ENCODE data around the gene ENDOG. TPM values are rescaled to one million over a fixed set of nuclear protein-coding genes. Genes with fewer than 3 reads are reported as not detected.
"Not testable (repeated sequence)": the region's sequence is repeated elsewhere in the genome, so short reads cannot be mapped to it uniquely, and the experiment has no call there.

The ENDOG gene
- total RNA-seq, 2 donors from 2014 or later = 12.7 to 15.0 TPM

- Mint-ChIP-seq H3K9me3 (no peaks in the 10 kb centered on the region), H3K36me3 (ENCODE audit: insufficient read depth in 2 of 2) (peaks cover 2 to 6% of the 10 kb centered on the region in 2 donors), H3K27ac (no peak overlapping the region), H3K4me3 (no peak overlapping the region), H3K27me3 (ENCODE audit: low read depth) (no peaks in the 10 kb centered on the region), H3K4me1 (ENCODE audit: low read depth) (no peaks in the 10 kb centered on the region)
- DNase-seq = no peak
- no peak for ATAC-seq (replicated peaks in 1 of 2)
Measured at GRCh38 chr9:128845186-128845931, 27.1 kb downstream of the ENDOG start.

GRCh38 chr9:128846680-128847030 is 28.4 kb downstream of the ENDOG start:
- no peak for ATAC-seq (replicated peaks in 1 of 2)
- Mint-ChIP-seq H3K4me3 (no peak overlapping the region), H3K9me3 (peaks cover 6% of the 10 kb centered on the region in 2 donors), H3K4me1 (ENCODE audit: low read depth) (no peaks in the 10 kb centered on the region), H3K27ac (no peak overlapping the region), H3K36me3 (ENCODE audit: insufficient read depth in 2 of 2) (peaks cover 5 to 14% of the 10 kb centered on the region in 2 donors), H3K27me3 (ENCODE audit: low read depth) (no peaks in the 10 kb centered on the region)
- no peak for DNase-seq

GRCh38 chr9:128847803-128848202 is 29.5 kb downstream of the ENDOG start:
- Mint-ChIP-seq H3K36me3 (ENCODE audit: insufficient read depth in 2 of 2) (peaks cover 5 to 14% of the 10 kb centered on the region in 2 donors), H3K27me3 (ENCODE audit: low read depth) (no peaks in the 10 kb centered on the region), H3K27ac (no peak overlapping the region), H3K4me1 (ENCODE audit: low read depth) (no peaks in the 10 kb centered on the region), H3K9me3 (peaks cover 6% of the 10 kb centered on the region in 2 donors), H3K4me3 (no peak overlapping the region)
- DNase-seq (no peak), ATAC-seq (replicated peaks in 1 of 2) (no peak)

- H3K27me3 Mint-ChIP-seq (ENCODE audit: low read depth); H3K4me3 Mint-ChIP-seq; H3K9me3 Mint-ChIP-seq; DNase-seq; H3K4me1 Mint-ChIP-seq (ENCODE audit: low read depth); H3K27ac Mint-ChIP-seq; ATAC-seq (replicated peaks in 1 of 2): not testable (repeated sequence)
- peaks cover 5 to 14% of the 10 kb centered on the region in 2 donors for H3K36me3 Mint-ChIP-seq (ENCODE audit: insufficient read depth in 2 of 2)
Measured at GRCh38 chr9:128851024-128851423, 32.7 kb downstream of the ENDOG start.

- H3K27me3 Mint-ChIP-seq (ENCODE audit: low read depth); H3K9me3 Mint-ChIP-seq; H3K4me3 Mint-ChIP-seq; H3K27ac Mint-ChIP-seq; ATAC-seq (replicated peaks in 1 of 2); H3K4me1 Mint-ChIP-seq (ENCODE audit: low read depth): not testable (repeated sequence)
- peaks cover 5 to 14% of the 10 kb centered on the region in 2 donors for H3K36me3 Mint-ChIP-seq (ENCODE audit: insufficient read depth in 2 of 2)
- peak; percentile 11 to 12 for DNase-seq
Measured at GRCh38 chr9:128851779-128852600, 33.7 kb downstream of the ENDOG start.

GRCh38 chr9:128852646-128853045 is 34.3 kb downstream of the ENDOG start:
- H3K9me3 Mint-ChIP-seq; H3K27ac Mint-ChIP-seq; H3K27me3 Mint-ChIP-seq (ENCODE audit: low read depth); DNase-seq; H3K4me1 Mint-ChIP-seq (ENCODE audit: low read depth); ATAC-seq (replicated peaks in 1 of 2); H3K4me3 Mint-ChIP-seq: not testable (repeated sequence)
- peaks cover 5 to 13% of the 10 kb centered on the region in 2 donors for H3K36me3 Mint-ChIP-seq (ENCODE audit: insufficient read depth in 2 of 2)

- not testable (repeated sequence) for H3K27ac Mint-ChIP-seq; H3K4me3 Mint-ChIP-seq; DNase-seq; H3K36me3 Mint-ChIP-seq (ENCODE audit: insufficient read depth in 2 of 2); ATAC-seq (replicated peaks in 1 of 2); H3K4me1 Mint-ChIP-seq (ENCODE audit: low read depth); H3K27me3 Mint-ChIP-seq (ENCODE audit: low read depth); H3K9me3 Mint-ChIP-seq
Measured at GRCh38 chr9:128854454-128854853, 36.2 kb downstream of the ENDOG start.

GRCh38 chr9:128858476-128858875 is 40.2 kb downstream of the ENDOG start:
- H3K9me3 Mint-ChIP-seq; H3K27me3 Mint-ChIP-seq (ENCODE audit: low read depth); H3K4me1 Mint-ChIP-seq (ENCODE audit: low read depth); H3K36me3 Mint-ChIP-seq (ENCODE audit: insufficient read depth in 2 of 2); H3K4me3 Mint-ChIP-seq; ATAC-seq (replicated peaks in 1 of 2); H3K27ac Mint-ChIP-seq; DNase-seq: not testable (repeated sequence)

- ATAC-seq (replicated peaks in 1 of 2) (no peak), DNase-seq (no peak)
- Mint-ChIP-seq H3K27me3 (ENCODE audit: low read depth) (no peaks in the 10 kb centered on the region), H3K9me3 (no peaks in the 10 kb centered on the region), H3K4me1 (ENCODE audit: low read depth) (peaks cover 6% of the 10 kb centered on the region), H3K36me3 (ENCODE audit: insufficient read depth in 2 of 2) (no peaks in the 10 kb centered on the region), H3K27ac (no peak overlapping the region), H3K4me3 (no peak overlapping the region)
Measured at GRCh38 chr9:128860937-128861336, 42.6 kb downstream of the ENDOG start.

GRCh38 chr9:128861501-128861900 is 43.2 kb downstream of the ENDOG start:
- Mint-ChIP-seq H3K9me3 (no peaks in the 10 kb centered on the region), H3K27me3 (ENCODE audit: low read depth) (no peaks in the 10 kb centered on the region), H3K27ac (no peak overlapping the region), H3K36me3 (ENCODE audit: insufficient read depth in 2 of 2) (no peaks in the 10 kb centered on the region), H3K4me1 (ENCODE audit: low read depth) (peaks cover 6% of the 10 kb centered on the region), H3K4me3 (no peak overlapping the region)
- DNase-seq (no peak), ATAC-seq (replicated peaks in 1 of 2) (no peak)

GRCh38 chr9:128862401-128862851 is 44.1 kb downstream of the ENDOG start:
- peaks cover 6% of the 10 kb centered on the region for H3K4me1 Mint-ChIP-seq (ENCODE audit: low read depth)
- ATAC-seq (replicated peaks in 1 of 2) = no peak
- H3K4me3 Mint-ChIP-seq = no peak overlapping the region
- no peaks in the 10 kb centered on the region for H3K9me3 Mint-ChIP-seq
- H3K27me3 Mint-ChIP-seq (ENCODE audit: low read depth) = no peaks in the 10 kb centered on the region
- H3K36me3 Mint-ChIP-seq (ENCODE audit: insufficient read depth in 2 of 2) = no peaks in the 10 kb centered on the region
- no peak overlapping the region for H3K27ac Mint-ChIP-seq
- DNase-seq = no peak

GRCh38 chr9:128863647-128864046 is 45.3 kb downstream of the ENDOG start:
- H3K27ac Mint-ChIP-seq = no peak overlapping the region
- peak; percentile 83 to 88 for DNase-seq
- peaks cover 6% of the 10 kb centered on the region for H3K4me1 Mint-ChIP-seq (ENCODE audit: low read depth)
- peak; percentile 97 to 98 for ATAC-seq (replicated peaks in 1 of 2)
- no peak overlapping the region for H3K4me3 Mint-ChIP-seq
- no peaks in the 10 kb centered on the region for H3K36me3 Mint-ChIP-seq (ENCODE audit: insufficient read depth in 2 of 2)
- H3K9me3 Mint-ChIP-seq = no peaks in the 10 kb centered on the region
- no peaks in the 10 kb centered on the region for H3K27me3 Mint-ChIP-seq (ENCODE audit: low read depth)

- ATAC-seq (replicated peaks in 1 of 2) (no peak), DNase-seq (no peak)
- H3K36me3 Mint-ChIP-seq (ENCODE audit: insufficient read depth in 2 of 2) = peaks cover 0 to 6% of the 10 kb centered on the region in 2 donors
- no peaks in the 10 kb centered on the region for H3K27me3 Mint-ChIP-seq (ENCODE audit: low read depth)
- no peak overlapping the region for H3K27ac Mint-ChIP-seq
- peaks cover 11% of the 10 kb centered on the region for H3K4me1 Mint-ChIP-seq (ENCODE audit: low read depth)
- no peak overlapping the region for H3K4me3 Mint-ChIP-seq
- no peaks in the 10 kb centered on the region for H3K9me3 Mint-ChIP-seq
Measured at GRCh38 chr9:128870128-128870940, 52.0 kb downstream of the ENDOG start.
